Esophagus (tissue), 2 donors: ENCODE results near the gene CACNA1D. TPM values are rescaled to one million over a fixed set of nuclear protein-coding genes. Genes with fewer than 3 reads are reported as not detected.

Experiments
- H3K27ac ChIP-seq, 2 donors: one replicate each; pipeline ENCODE4 v1.5.1; 2013; ENCODE audit warnings: low read depth in 2 of 2, mild to moderate bottlenecking in 2 of 2, inconsistent platforms in 1 of 2, low read length in 1 of 2, moderate library complexity in 1 of 2
- H3K27me3 ChIP-seq, 2 donors: one replicate each; pipeline ENCODE4 v1.6.1; 2013; ENCODE audit warnings: low read length in 2 of 2, control low read depth in 1 of 2, mild to moderate bottlenecking in 1 of 2; ENCODE audit not compliant: insufficient read depth in 2 of 2, control insufficient read depth in 1 of 2
- H3K36me3 ChIP-seq, 2 donors: one replicate each; pipeline ENCODE4 v1.6.1; 2013; ENCODE audit warnings: low read length in 1 of 2; ENCODE audit not compliant: control insufficient read depth in 2 of 2, insufficient read depth in 2 of 2
- H3K4me1 ChIP-seq, 2 donors: one replicate each; pipeline ENCODE4 v1.6.1; 2013; ENCODE audit warnings: low read length in 1 of 2; ENCODE audit not compliant: control insufficient read depth in 2 of 2, insufficient read depth in 2 of 2
- H3K4me3 ChIP-seq, 2 donors: one replicate each; pipeline ENCODE4 v1.5.1; 2013; ENCODE audit warnings: low read length in 2 of 2, mild to moderate bottlenecking in 2 of 2, low read depth in 1 of 2, moderate library complexity in 1 of 2
- H3K9me3 ChIP-seq, 2 donors: one replicate each; pipeline ENCODE4 v1.6.1; 2013; ENCODE audit warnings: mild to moderate bottlenecking in 2 of 2, low read depth in 1 of 2, low read length in 1 of 2, moderate library complexity in 1 of 2; ENCODE audit not compliant: control insufficient read depth in 2 of 2, insufficient read depth in 1 of 2
- WGBS, 2 donors: extraction: QIAGEN DNeasy Blood & Tissue Kit; methylation state at CpG; one replicate each; pipeline ENCODE4 v1.1.7; 2013; 5-methylcytosine and 5-hydroxymethylcytosine counted together
- polyA plus RNA-seq, 2 donors: library from polyadenylated mRNA; stranded (reverse); fragments of 200-250 nt; gene quantifications; one replicate each; pipeline ENCODE4 v1.2.3, GENCODE V29; 2013
- donor health status: healthy with polysubstance abuse.
- donor health status: Bipolar disorder and iron deficiency.

CACNA1D gene
- polyA plus RNA-seq, 2 donors = 0.38 to 0.61 TPM

DNA sequence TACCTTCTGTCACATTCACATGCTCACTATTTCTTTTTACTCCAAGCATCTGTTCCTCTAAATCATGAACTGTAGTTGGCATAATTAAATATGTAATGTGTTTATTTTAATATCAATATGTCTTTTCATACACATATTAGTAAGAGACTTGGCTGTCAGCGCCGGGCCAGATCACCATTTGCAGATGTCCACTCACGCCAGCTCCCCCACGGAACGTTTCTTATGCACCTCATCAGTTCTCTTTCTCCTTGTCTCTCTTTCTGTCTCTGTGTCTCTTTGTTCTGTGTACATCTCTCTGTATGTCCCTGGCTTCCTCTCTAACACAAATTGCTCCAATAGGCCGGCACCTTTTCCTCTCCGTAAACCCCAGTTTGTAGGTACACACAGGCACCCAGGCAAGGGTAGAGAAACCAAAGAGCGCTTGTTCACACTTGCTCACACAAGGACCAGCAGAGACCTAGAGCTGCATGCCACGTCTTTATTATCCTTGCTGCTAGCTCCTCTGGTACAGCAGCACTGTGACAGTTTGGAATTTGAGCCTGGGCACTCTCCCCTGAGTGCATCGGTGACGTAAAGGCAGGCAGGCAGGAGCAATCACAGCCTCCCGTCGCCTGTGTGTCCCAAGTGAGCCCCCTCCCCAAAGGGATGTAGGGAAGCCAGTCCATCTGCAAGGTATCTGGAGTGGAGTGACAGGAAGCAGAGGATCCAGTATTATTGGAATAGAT is 40.4 kb downstream of the CACNA1D start:
- Histone ChIP-seq H3K36me3 (no peaks in the 10 kb centered on the region), H3K4me3 (no peak overlapping the region), H3K27ac (no peak overlapping the region), H3K27me3 (no peaks in the 10 kb centered on the region), H3K9me3 (no peaks in the 10 kb centered on the region), H3K4me1 (no peaks in the 10 kb centered on the region)
- WGBS, 2 donors = 70 to 72% methylated on average over 13 of the region's 13 CpGs

DNA sequence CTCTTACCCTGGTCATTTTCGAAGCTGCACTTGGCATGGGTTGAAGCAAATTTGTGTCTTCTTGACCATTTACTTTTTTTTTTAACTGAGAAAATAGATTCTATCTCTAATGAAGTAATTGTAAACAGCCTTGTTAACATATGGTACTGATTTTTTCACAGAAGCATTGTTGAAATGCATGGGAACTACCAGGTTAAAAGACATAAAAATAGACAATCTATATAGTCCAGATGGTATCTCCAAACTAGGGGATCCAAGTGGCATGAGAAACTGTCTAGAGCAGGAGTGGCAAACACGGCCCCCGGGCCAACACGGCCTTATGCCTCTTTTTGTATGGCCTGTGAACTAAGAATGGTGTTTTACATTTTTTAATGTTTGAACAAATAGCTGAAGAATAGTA is 41.9 kb downstream of the CACNA1D start:
- WGBS, 2 donors = 85 to 93% methylated on average over 4 of the region's 4 CpGs
- Histone ChIP-seq H3K27ac (no peak overlapping the region), H3K9me3 (no peaks in the 10 kb centered on the region), H3K4me1 (no peaks in the 10 kb centered on the region), H3K27me3 (no peaks in the 10 kb centered on the region), H3K4me3 (no peak overlapping the region), H3K36me3 (no peaks in the 10 kb centered on the region)

- H3K9me3 ChIP-seq = no peaks in the 10 kb centered on the region
- no peaks in the 10 kb centered on the region for H3K36me3 ChIP-seq
- H3K4me3 ChIP-seq = no peak overlapping the region
- no peak overlapping the region for H3K27ac ChIP-seq
- no peaks in the 10 kb centered on the region for H3K27me3 ChIP-seq
- H3K4me1 ChIP-seq = peaks cover 0 to 1% of the 10 kb centered on the region in 2 donors
- WGBS, 2 donors = 92 to 95% methylated on average over 3 of the region's 3 CpGs
These were observed 49.9 kb downstream of the CACNA1D start for GRCh38 chr3:53544357-53544756.

GRCh38 chr3:53545310-53545995 is 51.0 kb downstream of the CACNA1D start:
- WGBS, 2 donors = 72 to 74% methylated on average over 10 of the region's 10 CpGs
- no peak overlapping the region for H3K27ac ChIP-seq

GRCh38 chr3:53545996-53546359 is 51.6 kb downstream of the CACNA1D start:
- Histone ChIP-seq H3K4me1 (peaks cover 2 to 4% of the 10 kb centered on the region in 2 donors), H3K9me3 (no peaks in the 10 kb centered on the region), H3K36me3 (no peaks in the 10 kb centered on the region), H3K4me3 (no peak overlapping the region), H3K27ac (no peak overlapping the region), H3K27me3 (no peaks in the 10 kb centered on the region)
- 68 to 76% methylated on average over 7 of the region's 7 CpGs for whole genome bisulfite sequencing, 2 donors

More at GRCh38 chr3:53545310-53545995, 51.0 kb downstream of the CACNA1D start:
- H3K36me3 ChIP-seq = no peaks in the 10 kb centered on the region
- H3K27me3 ChIP-seq = no peaks in the 10 kb centered on the region
- H3K9me3 ChIP-seq = no peaks in the 10 kb centered on the region
- H3K4me3 ChIP-seq = no peak overlapping the region
- peaks cover 2 to 4% of the 10 kb centered on the region in 2 donors for H3K4me1 ChIP-seq

DNA sequence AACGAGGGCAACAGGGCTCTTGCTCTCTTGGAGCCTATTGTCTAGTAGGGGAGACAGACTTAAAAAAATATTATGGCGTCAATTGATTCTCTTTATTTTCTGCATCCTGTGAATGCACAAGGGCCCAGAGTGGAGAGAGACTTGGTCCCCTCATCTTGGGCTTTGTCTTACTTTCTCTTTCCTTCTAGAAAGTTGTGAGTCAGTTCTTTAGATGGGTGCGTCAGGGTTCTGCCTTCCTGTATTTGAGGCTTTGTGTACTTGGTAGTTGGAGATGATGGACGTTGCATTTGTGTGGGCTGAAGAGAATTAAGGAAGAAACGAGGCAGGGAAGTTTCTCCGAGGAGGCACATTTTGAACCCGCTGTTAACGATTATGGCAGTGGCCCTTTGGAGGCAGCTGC is 52.9 kb downstream of the CACNA1D start:
- no peaks in the 10 kb centered on the region for H3K9me3 ChIP-seq
- H3K4me1 ChIP-seq = peaks cover 2 to 4% of the 10 kb centered on the region in 2 donors
- WGBS, 2 donors = 87 to 90% methylated on average over 8 of the region's 8 CpGs
- no peaks in the 10 kb centered on the region for H3K36me3 ChIP-seq
- no peak overlapping the region for H3K27ac ChIP-seq
- no peaks in the 10 kb centered on the region for H3K27me3 ChIP-seq
- H3K4me3 ChIP-seq = no peak overlapping the region

DNA sequence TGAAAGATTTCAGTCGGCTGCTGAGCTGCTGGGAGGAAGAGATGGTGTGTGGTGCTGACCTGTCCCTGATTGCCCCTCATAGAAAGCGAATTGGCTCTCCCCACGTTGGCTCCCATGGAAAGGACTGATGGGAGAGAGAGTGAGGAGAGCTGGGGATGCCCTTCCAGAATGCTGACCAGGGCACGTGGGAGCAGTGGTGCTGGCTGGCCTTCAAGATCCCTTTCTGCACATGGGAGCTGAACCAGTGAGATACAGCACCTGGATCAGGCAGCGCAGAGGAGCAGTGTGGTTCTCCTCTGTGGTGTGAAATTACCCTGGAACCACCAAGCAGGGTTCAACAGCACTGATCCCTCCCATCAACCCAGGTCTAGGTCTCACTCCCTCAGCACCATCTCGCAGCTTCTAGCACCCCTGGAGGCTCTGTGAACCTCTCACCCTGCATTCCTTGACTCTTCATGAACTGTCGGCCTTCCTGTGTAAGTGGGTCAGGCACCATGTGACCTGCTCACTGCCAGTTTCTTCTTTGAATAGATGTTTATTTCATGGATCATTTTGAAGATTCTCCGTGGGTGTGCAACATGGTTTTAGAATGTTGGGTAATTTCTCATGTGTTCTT is 55.7 kb downstream of the CACNA1D start:
- Histone ChIP-seq H3K27me3 (no peaks in the 10 kb centered on the region), H3K36me3 (no peaks in the 10 kb centered on the region), H3K4me1 (peaks cover 2 to 4% of the 10 kb centered on the region in 2 donors), H3K27ac (no peak overlapping the region), H3K4me3 (no peak overlapping the region), H3K9me3 (no peaks in the 10 kb centered on the region)
- 73 to 75% methylated on average over 8 of the region's 8 CpGs for WGBS, 2 donors

- Histone ChIP-seq H3K27ac (no peak overlapping the region), H3K4me3 (no peak overlapping the region), H3K27me3 (no peaks in the 10 kb centered on the region), H3K9me3 (no peaks in the 10 kb centered on the region), H3K4me1 (peaks cover 2 to 3% of the 10 kb centered on the region in 2 donors), H3K36me3 (no peaks in the 10 kb centered on the region)
- WGBS, 2 donors = 84 to 88% methylated on average over 7 of the region's 7 CpGs
These were observed 56.9 kb downstream of the CACNA1D start for GRCh38 chr3:53551324-53551723.

- Histone ChIP-seq H3K36me3 (no peaks in the 10 kb centered on the region), H3K27me3 (no peaks in the 10 kb centered on the region), H3K9me3 (no peaks in the 10 kb centered on the region), H3K4me3 (no peak overlapping the region), H3K4me1 (peaks cover 2 to 3% of the 10 kb centered on the region in 2 donors), H3K27ac (no peak overlapping the region)
- WGBS, 2 donors = 43 to 46% methylated on average over 2 of the region's 2 CpGs
These were observed 58.3 kb downstream of the CACNA1D start for GRCh38 chr3:53552730-53553129.
